ENCODE measurements around the gene MRS2.
"Not testable (repeated sequence)": the region's sequence is repeated elsewhere in the genome, so short reads cannot be mapped to it uniquely, and the experiment has no call there.

Gene MRS2

GRCh38 chr6:24391208-24391607 is 11.5 kb upstream of the MRS2 start:
- no peak for DNase-seq (ENCODE audit: low read depth)

GRCh38 chr6:24391756-24392405 is 10.9 kb upstream of the MRS2 start:
- DNase-seq (ENCODE audit: low read depth), result no peak

GRCh38 chr6:24394061-24394779 is 8.5 kb upstream of the MRS2 start:
- DNase-seq (ENCODE audit: low read depth), result no peak

- no peak for DNase-seq (ENCODE audit: low read depth)
Measured at GRCh38 chr6:24394780-24395437, 7.8 kb upstream of the MRS2 start.

GRCh38 chr6:24396824-24397223 is 5.9 kb upstream of the MRS2 start:
- DNase-seq (ENCODE audit: low read depth), result no peak

- no peak for DNase-seq (ENCODE audit: low read depth)
Measured at GRCh38 chr6:24397631-24398030, 5.1 kb upstream of the MRS2 start.

- DNase-seq (ENCODE audit: low read depth), result not testable (repeated sequence)
Measured at GRCh38 chr6:24400045-24401039, 2.4 kb upstream of the MRS2 start.

- no peak for DNase-seq (ENCODE audit: low read depth)
Measured at GRCh38 chr6:24401458-24401857, 1.3 kb upstream of the MRS2 start.

- no peak for DNase-seq (ENCODE audit: low read depth)
Measured at GRCh38 chr6:24403501-24403824, 727 bp downstream of the MRS2 start.

GRCh38 chr6:24405262-24405661 is 2.5 kb downstream of the MRS2 start:
- DNase-seq (ENCODE audit: low read depth), result no peak

- no peak for DNase-seq (ENCODE audit: low read depth)
Measured at GRCh38 chr6:24408719-24409410, 6.1 kb downstream of the MRS2 start.

- DNase-seq (ENCODE audit: low read depth), result no peak
Measured at GRCh38 chr6:24410622-24411021, 7.9 kb downstream of the MRS2 start.

GRCh38 chr6:24412294-24412693 is 9.6 kb downstream of the MRS2 start:
- DNase-seq (ENCODE audit: low read depth), result no peak

GRCh38 chr6:24414531-24414930 is 11.8 kb downstream of the MRS2 start:
- not testable (repeated sequence) for DNase-seq (ENCODE audit: low read depth)

- DNase-seq (ENCODE audit: low read depth), result no peak
Measured at GRCh38 chr6:24415753-24416152, 13.0 kb downstream of the MRS2 start.

GRCh38 chr6:24419526-24419925 is 16.8 kb downstream of the MRS2 start:
- DNase-seq (ENCODE audit: low read depth), result no peak

GRCh38 chr6:24425091-24425490 is 22.4 kb downstream of the MRS2 start:
- no peak for DNase-seq (ENCODE audit: low read depth)

- no peak for DNase-seq (ENCODE audit: low read depth)
Measured at GRCh38 chr6:24426729-24427446, 24.2 kb downstream of the MRS2 start.

- DNase-seq (ENCODE audit: low read depth), result no peak
Measured at GRCh38 chr6:24428615-24429014, 25.9 kb downstream of the MRS2 start.

GRCh38 chr6:24429146-24429545 is 26.4 kb downstream of the MRS2 start:
- DNase-seq (ENCODE audit: low read depth), result no peak

- no peak for DNase-seq (ENCODE audit: low read depth)
Measured at GRCh38 chr6:24430086-24430485, 27.4 kb downstream of the MRS2 start.

All from stimulated activated CD4-positive, alpha-beta T cell treated with anti-CD3 and anti-CD28 coated beads, Interleukin-2, amount 100 ng/mL, for 4 hours (primary cell).